ENCODE results near the gene USHBP1. TPM values are rescaled to one million over a fixed set of nuclear protein-coding genes. Genes with fewer than 3 reads are reported as not detected.

USHBP1 gene
- total and polyA plus RNA-seq, 10 of the 15 experiments (the other 5 are each of a cell fraction or from before 2014, with no cell fraction given) = 0.05 to 0.96 (median 0.22) TPM; not detected in 2

DNA sequence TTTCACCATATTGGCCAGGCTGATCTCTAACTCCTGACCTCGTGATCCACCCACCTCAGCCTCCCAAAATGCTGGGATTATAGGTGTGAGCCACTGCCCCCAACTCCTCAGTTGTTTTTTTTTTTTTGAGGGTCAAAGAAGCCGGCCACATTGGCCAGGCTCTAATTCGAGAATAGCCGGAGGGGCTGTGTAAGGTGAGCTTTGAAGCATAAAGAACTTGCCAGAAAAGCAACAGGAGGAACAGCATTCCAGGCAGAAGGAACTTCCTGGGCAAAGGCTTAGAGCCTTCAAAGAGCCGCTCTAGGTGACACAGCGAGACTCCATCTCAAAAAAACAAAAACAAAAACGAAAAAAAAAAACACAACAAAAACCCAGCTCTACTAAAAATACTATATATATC is 1.5 kb upstream of the USHBP1 start (continued):
- TF ChIP-seq POLR2AphosphoS2 (IDR thresholded peaks at IDR 0.05; ENCODE audit: low read depth, low read length) (no peak), MEF2A (IDR thresholded peaks at IDR 0.05; ENCODE audit: insufficient read depth, low read depth, low read length) (no peak), SMAD5 (IDR thresholded peaks at IDR 0.05; ENCODE audit: low read depth) (no peak), CEBPB (IDR thresholded peaks at IDR 0.05; ENCODE audit: borderline replicate concordance in 1 of 2, low read depth in 2 of 2, low read length in 2 of 2) (no peak), IKZF1 (conservative IDR thresholded peaks at IDR 0.05) (no peak)
- TF ChIP-seq, protein P1, sequence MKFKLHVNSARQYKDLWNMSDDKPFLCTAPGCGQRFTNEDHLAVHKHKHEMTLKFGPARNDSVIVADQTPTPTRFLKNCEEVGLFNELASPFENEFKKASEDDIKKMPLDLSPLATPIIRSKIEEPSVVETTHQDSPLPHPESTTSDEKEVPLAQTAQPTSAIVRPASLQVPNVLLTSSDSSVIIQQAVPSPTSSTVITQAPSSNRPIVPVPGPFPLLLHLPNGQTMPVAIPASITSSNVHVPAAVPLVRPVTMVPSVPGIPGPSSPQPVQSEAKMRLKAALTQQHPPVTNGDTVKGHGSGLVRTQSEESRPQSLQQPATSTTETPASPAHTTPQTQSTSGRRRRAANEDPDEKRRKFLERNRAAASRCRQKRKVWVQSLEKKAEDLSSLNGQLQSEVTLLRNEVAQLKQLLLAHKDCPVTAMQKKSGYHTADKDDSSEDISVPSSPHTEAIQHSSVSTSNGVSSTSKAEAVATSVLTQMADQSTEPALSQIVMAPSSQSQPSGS (IDR thresholded peaks at IDR 0.05; ENCODE audit: low read length) = no peak

DNA sequence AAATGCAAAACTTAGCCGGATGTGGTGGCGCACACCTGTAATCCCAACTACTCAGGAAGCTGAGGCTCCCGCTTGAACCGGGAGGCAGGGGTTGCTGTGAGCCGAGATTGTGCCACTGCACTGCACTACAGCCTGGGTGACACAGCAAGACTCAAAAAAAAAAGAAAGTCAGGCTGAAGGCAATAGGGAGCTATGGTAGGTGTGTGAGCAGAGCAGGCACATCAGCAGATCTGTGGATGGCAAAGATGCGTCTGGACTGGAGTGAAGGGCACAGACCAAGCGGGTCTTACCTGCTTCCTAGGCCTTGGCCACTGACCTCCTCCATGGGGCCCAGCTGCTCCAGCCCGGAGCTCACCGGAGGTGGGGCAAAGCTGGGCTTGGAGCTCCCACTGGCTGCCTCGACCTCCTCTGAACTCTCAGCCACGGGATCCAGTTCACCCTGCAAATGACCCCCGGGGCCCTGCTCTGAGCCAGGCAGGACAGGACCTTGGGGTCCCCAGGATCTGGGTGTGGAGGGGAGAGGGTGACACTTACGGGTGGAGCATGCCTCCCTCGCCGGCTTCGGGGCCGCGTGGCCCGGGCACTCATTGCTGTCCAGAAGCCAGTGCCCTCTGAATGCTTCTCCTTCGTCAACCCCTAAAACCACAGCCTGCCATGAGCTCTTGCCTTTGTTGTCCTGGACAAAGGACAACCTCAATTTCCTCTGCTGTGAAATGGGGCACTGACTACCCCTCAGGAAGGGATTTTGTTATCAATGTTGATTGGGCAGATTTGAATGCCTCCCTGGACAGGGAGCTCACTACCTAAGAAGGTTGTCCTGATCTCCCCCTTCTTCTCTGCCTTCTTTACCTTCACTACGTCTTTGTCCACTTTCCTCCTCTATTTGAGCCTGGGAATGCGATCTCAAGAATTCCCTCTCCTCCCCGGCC is 569 bp downstream of the USHBP1 start:
- ATAC-seq = no peak
- peaks cover 14% of the 10 kb centered on the region for H3K4me1 ChIP-seq (ENCODE audit: control insufficient read depth, insufficient read depth, low read length)
- H3K4me3 ChIP-seq = no peak overlapping the region
- no peak overlapping the region for H2AFZ ChIP-seq (ENCODE audit: control insufficient read depth, low read depth, low read length)
- FAIRE-seq = no peak
- H3K4me2 ChIP-seq (ENCODE audit: control insufficient read depth, insufficient read depth) = no peak overlapping the region
- H3K79me2 ChIP-seq (ENCODE audit: control insufficient read depth, insufficient read depth, low read length) = peaks cover 12% of the 10 kb centered on the region
- H3K27ac ChIP-seq (ENCODE audit: control insufficient read depth, insufficient read depth) = no peak overlapping the region
- intact Hi-C loops (cut with micrococcal nuclease; ENCODE audit: unreplicated experiment) (loop anchor here (5.0 to 10.0 kb wide), 2 partner anchors 197 to 489 kb away; no protein-coding TSS in a partner anchor), in situ Hi-C loops (cut with MboI) (no loop called here)
- H3K9me3 ChIP-seq (replicated peaks; ENCODE audit: control insufficient read depth, insufficient read depth, low read length) = no peaks in the 10 kb centered on the region
- ChIA-PET SMC1A (ENCODE audit: uncharacterized antibody, unreplicated experiment) (interaction anchor here (1.5 to 5.0 kb wide), 2 partner anchors 18 to 190 kb away, joined by 7 to 43 read pairs; partner anchors contain the start of gene ANKLE1), POLR2A (no interaction called here), CTCF (interaction anchor here (0.9 to 10.5 kb wide), 5 partner anchors 9 to 29 kb away, joined by 3 to 120 read pairs (median 5); partner anchors contain the start of gene ANKLE1), RAD21 (ENCODE audit: unreplicated experiment) (interaction anchor here (0.6 to 1.3 kb wide), 3 partner anchors 17 to 19 kb away, joined by 3 to 6 read pairs (median 5); no protein-coding TSS in a partner anchor)
- 0 out of 4 replicates have a peak, but pooled peaks cover 0 to 1% of the 10 kb centered on the region in 2 experiments for H3K36me3 ChIP-seq (ENCODE audit: control insufficient read depth in 2 of 2, insufficient read depth in 2 of 2, low read length in 1 of 2)
- no peaks in the 10 kb centered on the region for H3K27me3 ChIP-seq (replicated peaks in 1 of 2; ENCODE audit: control insufficient read depth in 2 of 2, insufficient read depth in 2 of 2, low read length in 1 of 2)
- 86% methylated on average over 23 of the region's 23 CpGs for WGBS (ENCODE audit: insufficient coverage, insufficient replicate concordance, low lambda C conversion rate, missing lambda C conversion rate)
- no peak overlapping the region for H3K9ac ChIP-seq (ENCODE audit: control insufficient read depth, insufficient read depth, low read length)
- H4K20me1 ChIP-seq (ENCODE audit: control insufficient read depth, insufficient read depth) = no peaks in the 10 kb centered on the region
- DNase-seq (ENCODE audit: low read depth, low spot score) = no peak
- no TSS peak for BruUV-seq (replicated peaks)
- TF ChIP-seq, protein P2, sequence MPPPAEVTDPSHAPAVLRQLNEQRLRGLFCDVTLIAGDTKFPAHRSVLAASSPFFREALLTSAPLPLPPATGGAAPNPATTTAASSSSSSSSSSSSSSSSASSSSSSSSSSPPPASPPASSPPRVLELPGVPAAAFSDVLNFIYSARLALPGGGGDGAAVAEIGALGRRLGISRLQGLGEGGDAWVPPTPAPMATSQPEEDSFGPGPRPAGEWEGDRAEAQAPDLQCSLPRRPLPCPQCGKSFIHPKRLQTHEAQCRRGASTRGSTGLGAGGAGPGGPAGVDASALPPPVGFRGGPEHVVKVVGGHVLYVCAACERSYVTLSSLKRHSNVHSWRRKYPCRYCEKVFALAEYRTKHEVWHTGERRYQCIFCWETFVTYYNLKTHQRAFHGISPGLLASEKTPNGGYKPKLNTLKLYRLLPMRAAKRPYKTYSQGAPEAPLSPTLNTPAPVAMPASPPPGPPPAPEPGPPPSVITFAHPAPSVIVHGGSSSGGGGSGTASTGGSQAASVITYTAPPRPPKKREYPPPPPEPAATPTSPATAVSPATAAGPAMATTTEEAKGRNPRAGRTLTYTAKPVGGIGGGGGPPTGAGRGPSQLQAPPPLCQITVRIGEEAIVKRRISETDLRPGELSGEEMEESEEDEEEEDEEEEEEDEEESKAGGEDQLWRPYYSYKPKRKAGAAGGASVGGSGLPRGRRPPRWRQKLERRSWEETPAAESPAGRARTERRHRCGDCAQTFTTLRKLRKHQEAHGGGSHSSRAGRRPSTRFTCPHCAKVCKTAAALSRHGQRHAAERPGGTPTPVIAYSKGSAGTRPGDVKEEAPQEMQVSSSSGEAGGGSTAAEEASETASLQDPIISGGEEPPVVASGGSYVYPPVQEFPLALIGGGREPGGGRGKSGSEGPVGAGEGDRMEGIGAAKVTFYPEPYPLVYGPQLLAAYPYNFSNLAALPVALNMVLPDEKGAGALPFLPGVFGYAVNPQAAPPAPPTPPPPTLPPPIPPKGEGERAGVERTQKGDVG (CRISPR knock-in tag; IDR thresholded peaks at IDR 0.05) = no peak
- no peak for TF ChIP-seq ZNF622 (IDR thresholded peaks at IDR 0.05)
- no peak for TF ChIP-seq CREM (IDR thresholded peaks at IDR 0.05; ENCODE audit: low read depth)
- TF ChIP-seq CBX3 (IDR thresholded peaks at IDR 0.05; ENCODE audit: borderline replicate concordance, low read depth) = no peak
- TF ChIP-seq, protein P3, sequence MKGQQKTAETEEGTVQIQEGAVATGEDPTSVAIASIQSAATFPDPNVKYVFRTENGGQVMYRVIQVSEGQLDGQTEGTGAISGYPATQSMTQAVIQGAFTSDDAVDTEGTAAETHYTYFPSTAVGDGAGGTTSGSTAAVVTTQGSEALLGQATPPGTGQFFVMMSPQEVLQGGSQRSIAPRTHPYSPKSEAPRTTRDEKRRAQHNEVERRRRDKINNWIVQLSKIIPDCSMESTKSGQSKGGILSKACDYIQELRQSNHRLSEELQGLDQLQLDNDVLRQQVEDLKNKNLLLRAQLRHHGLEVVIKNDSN (IDR thresholded peaks at IDR 0.05; ENCODE audit: borderline replicate concordance, extremely low read length, insufficient read depth, low read depth, low read length) = no peak
- no peak for TF ChIP-seq POLR2A (IDR thresholded peaks at IDR 0.05; ENCODE audit: low read depth, low read length)
- no peak for TF ChIP-seq SUPT20H (IDR thresholded peaks at IDR 0.05; ENCODE audit: borderline replicate concordance, control insufficient read depth, low read depth, low read length)
- TF ChIP-seq YBX1 (IDR thresholded peaks at IDR 0.05) = no peak
- no peak for TF ChIP-seq ZSCAN29 (IDR thresholded peaks at IDR 0.05)
- no peak for TF ChIP-seq CEBPB (IDR thresholded peaks at IDR 0.05; ENCODE audit: borderline replicate concordance in 1 of 2, low read depth in 2 of 2, low read length in 2 of 2)
- no peak for TF ChIP-seq PAX5 (IDR thresholded peaks at IDR 0.05; ENCODE audit: borderline replicate concordance, low read depth, low read length)
- TF ChIP-seq RCOR1 (conservative IDR thresholded peaks at IDR 0.05; ENCODE audit: low read depth, low read length) = no peak

Measured in GM12878 (cell line).